Astrocyte (in vitro differentiated cells and primary cell): ENCODE data around the gene B3GALNT1. TPM values are rescaled to one million over a fixed set of nuclear protein-coding genes. Genes with fewer than 3 reads are reported as not detected.
A peak's percentile ranks its signal among the peaks of the same experiment; 100 is the strongest.

Experiments used
- DNase-seq: peaks from one replicate; pipeline ENCODE4 v3.0.0-alpha.2; 2010; ENCODE audit warnings: low read depth
- FAIRE-seq: peaks from 2 replicates; lab custom pipeline; 2011; peaks lifted over from hg19 to GRCh38; lab: Jason Lieb, UNC
- H2AFZ ChIP-seq: 2 replicates; pipeline ENCODE4 v1.6.0; 2012; ENCODE audit warnings: low read depth, low read length, inconsistent platforms
- H3K27ac ChIP-seq: 2 replicates; pipeline ENCODE4 v1.5.1; 2011; ENCODE audit warnings: low read depth, low read length, inconsistent platforms
- H3K27me3 ChIP-seq: 2 replicates; pipeline ENCODE4 v1.6.0; 2011; ENCODE audit warnings: low read length, inconsistent platforms; ENCODE audit not compliant: insufficient read depth
- H3K36me3 ChIP-seq: 2 replicates; pipeline ENCODE4 v1.5.1; 2011; ENCODE audit warnings: low read length, inconsistent platforms; ENCODE audit not compliant: insufficient read depth
- H3K4me1 ChIP-seq: 2 replicates; pipeline ENCODE4 v1.5.1; 2011; ENCODE audit warnings: low read length, inconsistent platforms; ENCODE audit not compliant: insufficient read depth
- H3K4me2 ChIP-seq: 2 replicates; pipeline ENCODE4 v1.6.0; 2012; ENCODE audit warnings: low read length, inconsistent platforms
- H3K4me3 ChIP-seq: 2 replicates; pipeline ENCODE4 v1.5.1; 2011; ENCODE audit warnings: low read depth, mild to moderate bottlenecking, low read length, inconsistent platforms; ENCODE audit not compliant: insufficient read depth
- H3K79me2 ChIP-seq: 2 replicates; pipeline ENCODE4 v1.6.0; 2012; ENCODE audit warnings: mild to moderate bottlenecking, low read length, inconsistent platforms; ENCODE audit not compliant: insufficient read depth
- H3K9ac ChIP-seq: 2 replicates; pipeline ENCODE4 v1.6.0; 2012; ENCODE audit warnings: mild to moderate bottlenecking, low read length, inconsistent platforms
- H3K9me3 ChIP-seq: 2 replicates; pipeline ENCODE4 v1.5.1; 2012; ENCODE audit warnings: low read depth, mild to moderate bottlenecking, low read length, inconsistent platforms; ENCODE audit not compliant: insufficient read depth
- H4K20me1 ChIP-seq: 2 replicates; pipeline ENCODE4 v1.6.0; 2012; ENCODE audit warnings: low read length, inconsistent platforms; ENCODE audit not compliant: insufficient read depth
- H3K27ac Mint-ChIP-seq: one replicate; pipeline ENCODE4 v1.8.0; 2021; ENCODE audit warnings: mild to moderate bottlenecking, mixed read lengths; ENCODE audit not compliant: unreplicated experiment
- H3K27me3 Mint-ChIP-seq: one replicate; pipeline ENCODE4 v1.8.0; 2021; ENCODE audit warnings: low read depth, mixed read lengths; ENCODE audit not compliant: unreplicated experiment
- H3K36me3 Mint-ChIP-seq: one replicate; pipeline ENCODE4 v1.8.0; 2021; ENCODE audit warnings: low read depth, mixed read lengths; ENCODE audit not compliant: unreplicated experiment
- H3K4me1 Mint-ChIP-seq: one replicate; pipeline ENCODE4 v1.8.0; 2021; ENCODE audit warnings: low read depth, mixed read lengths; ENCODE audit not compliant: unreplicated experiment
- H3K4me3 Mint-ChIP-seq: one replicate; pipeline ENCODE4 v1.8.0; 2021; ENCODE audit warnings: mild to moderate bottlenecking, moderate library complexity, mixed read lengths; ENCODE audit not compliant: unreplicated experiment
- H3K9me3 Mint-ChIP-seq: one replicate; pipeline ENCODE4 v1.8.0; 2021; ENCODE audit warnings: mild to moderate bottlenecking, mixed read lengths; ENCODE audit not compliant: unreplicated experiment
- EZH2 ChIP-seq: IDR thresholded peaks from 2 replicates; pipeline ENCODE4 v1.6.1; 2012; ENCODE audit warnings: mild to moderate bottlenecking, low read length, inconsistent platforms; ENCODE audit not compliant: insufficient read depth
- total RNA-seq: library from RNA; stranded (reverse); gene quantifications from 2 replicates; pipeline ENCODE4 v1.2.1, GENCODE V29; 2021
- TF ChIP-seq, protein P1 (sequence below): IDR thresholded peaks from 2 replicates; pipeline ENCODE4 v1.5.1; 2011; ENCODE audit warnings: low read depth, mild to moderate bottlenecking, inconsistent platforms, low read length, moderate library complexity; ENCODE audit not compliant: insufficient read depth

B3GALNT1 gene
- total RNA-seq, 1 donor from 2014 or later, result 12.8 TPM

DNA sequence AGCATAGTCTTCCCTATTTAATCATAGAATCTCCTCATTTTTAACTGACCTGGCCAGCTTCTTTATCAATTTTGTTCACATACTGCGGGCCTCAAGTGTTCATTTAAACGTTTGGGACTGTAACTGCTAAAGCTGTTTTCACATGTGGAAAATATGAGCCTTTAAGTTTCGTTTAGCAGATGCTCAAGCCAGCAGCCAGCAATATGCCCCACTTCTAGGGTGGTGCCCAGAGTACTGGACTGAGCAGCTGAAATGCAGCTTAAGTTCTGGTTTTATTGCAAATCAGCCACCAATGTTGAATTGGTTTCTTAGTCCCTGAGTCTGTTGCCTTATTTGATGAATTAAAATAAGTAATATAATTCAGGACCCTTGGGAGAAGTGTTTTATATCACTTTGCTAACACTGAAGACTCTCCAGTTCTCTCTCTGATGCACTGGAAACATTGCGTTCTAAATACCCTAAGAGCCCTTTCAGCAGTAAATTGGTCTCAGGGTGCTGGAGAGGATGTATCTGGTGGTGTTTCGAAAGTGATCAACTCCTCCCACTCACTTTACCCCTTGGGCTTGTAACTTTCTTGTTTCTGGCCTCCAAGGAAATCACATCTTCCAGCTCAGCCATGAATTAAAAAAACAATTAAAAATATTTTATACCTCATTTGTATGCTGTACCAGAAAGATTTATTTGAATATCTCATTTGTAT, 61.7 kb downstream of the B3GALNT1 start:
- FAIRE-seq, result no peak
- no peak overlapping the region for H3K4me3 Mint-ChIP-seq
- Histone ChIP-seq H3K36me3 (no peaks in the 10 kb centered on the region), H3K4me3 (no peak overlapping the region), H3K9me3 (no peaks in the 10 kb centered on the region), H3K79me2 (no peaks in the 10 kb centered on the region), H3K27me3 (no peaks in the 10 kb centered on the region), H2AFZ (no peak overlapping the region), H3K9ac (no peak overlapping the region), H3K4me2 (no peak overlapping the region), H3K27ac (no peak overlapping the region), H3K4me1 (peaks cover 10% of the 10 kb centered on the region), H4K20me1 (no peaks in the 10 kb centered on the region)
- peaks cover 8% of the 10 kb centered on the region for H3K4me1 Mint-ChIP-seq
- H3K9me3 Mint-ChIP-seq, result peaks cover 2% of the 10 kb centered on the region
- no peaks in the 10 kb centered on the region for H3K36me3 Mint-ChIP-seq
- DNase-seq, result no peak
- no peak for TF ChIP-seq EZH2
- TF ChIP-seq, protein P1, sequence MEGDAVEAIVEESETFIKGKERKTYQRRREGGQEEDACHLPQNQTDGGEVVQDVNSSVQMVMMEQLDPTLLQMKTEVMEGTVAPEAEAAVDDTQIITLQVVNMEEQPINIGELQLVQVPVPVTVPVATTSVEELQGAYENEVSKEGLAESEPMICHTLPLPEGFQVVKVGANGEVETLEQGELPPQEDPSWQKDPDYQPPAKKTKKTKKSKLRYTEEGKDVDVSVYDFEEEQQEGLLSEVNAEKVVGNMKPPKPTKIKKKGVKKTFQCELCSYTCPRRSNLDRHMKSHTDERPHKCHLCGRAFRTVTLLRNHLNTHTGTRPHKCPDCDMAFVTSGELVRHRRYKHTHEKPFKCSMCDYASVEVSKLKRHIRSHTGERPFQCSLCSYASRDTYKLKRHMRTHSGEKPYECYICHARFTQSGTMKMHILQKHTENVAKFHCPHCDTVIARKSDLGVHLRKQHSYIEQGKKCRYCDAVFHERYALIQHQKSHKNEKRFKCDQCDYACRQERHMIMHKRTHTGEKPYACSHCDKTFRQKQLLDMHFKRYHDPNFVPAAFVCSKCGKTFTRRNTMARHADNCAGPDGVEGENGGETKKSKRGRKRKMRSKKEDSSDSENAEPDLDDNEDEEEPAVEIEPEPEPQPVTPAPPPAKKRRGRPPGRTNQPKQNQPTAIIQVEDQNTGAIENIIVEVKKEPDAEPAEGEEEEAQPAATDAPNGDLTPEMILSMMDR, result no peak
- no peak overlapping the region for H3K27ac Mint-ChIP-seq
- no peaks in the 10 kb centered on the region for H3K27me3 Mint-ChIP-seq

DNA sequence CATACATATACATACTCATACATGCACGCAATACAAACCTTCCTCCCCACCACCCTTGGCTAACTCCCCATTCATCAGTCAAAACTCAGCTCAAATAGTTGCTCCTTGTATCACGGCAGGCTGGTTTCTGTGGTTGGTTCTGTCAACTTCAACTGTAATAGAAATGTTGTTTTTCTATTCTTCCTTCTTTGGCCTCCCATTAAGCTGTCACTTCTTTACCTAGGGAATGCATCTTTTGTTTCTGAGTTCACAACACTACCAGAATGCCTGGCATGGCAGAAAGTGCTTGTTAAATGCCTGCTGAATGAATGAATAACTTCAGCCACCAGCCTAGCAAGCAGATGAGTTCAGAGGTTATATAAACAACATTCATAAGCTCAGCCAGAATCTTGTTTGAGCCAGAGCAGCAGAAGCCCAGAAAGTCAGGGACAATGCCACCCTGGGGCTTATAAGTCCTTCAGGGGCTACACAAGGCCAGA, 63.1 kb downstream of the B3GALNT1 start:
- Histone ChIP-seq H2AFZ (no peak overlapping the region), H3K79me2 (no peaks in the 10 kb centered on the region), H3K9me3 (no peaks in the 10 kb centered on the region), H3K36me3 (no peaks in the 10 kb centered on the region), H4K20me1 (no peaks in the 10 kb centered on the region), H3K4me2 (peak overlapping the region; percentile 31), H3K4me1 (peaks cover 10% of the 10 kb centered on the region), H3K9ac (no peak overlapping the region), H3K27ac (peak overlapping the region; percentile 61), H3K4me3 (no peak overlapping the region), H3K27me3 (no peaks in the 10 kb centered on the region)
- H3K4me1 Mint-ChIP-seq, result peaks cover 8% of the 10 kb centered on the region
- H3K9me3 Mint-ChIP-seq, result no peaks in the 10 kb centered on the region
- peak overlapping the region; percentile 10 for H3K27ac Mint-ChIP-seq
- peak; percentile 86 for DNase-seq
- H3K36me3 Mint-ChIP-seq, result no peaks in the 10 kb centered on the region
- H3K4me3 Mint-ChIP-seq, result no peak overlapping the region
- TF ChIP-seq EZH2, result no peak
- TF ChIP-seq, protein P1, result no peak
- no peak for FAIRE-seq
- H3K27me3 Mint-ChIP-seq, result no peaks in the 10 kb centered on the region

DNA sequence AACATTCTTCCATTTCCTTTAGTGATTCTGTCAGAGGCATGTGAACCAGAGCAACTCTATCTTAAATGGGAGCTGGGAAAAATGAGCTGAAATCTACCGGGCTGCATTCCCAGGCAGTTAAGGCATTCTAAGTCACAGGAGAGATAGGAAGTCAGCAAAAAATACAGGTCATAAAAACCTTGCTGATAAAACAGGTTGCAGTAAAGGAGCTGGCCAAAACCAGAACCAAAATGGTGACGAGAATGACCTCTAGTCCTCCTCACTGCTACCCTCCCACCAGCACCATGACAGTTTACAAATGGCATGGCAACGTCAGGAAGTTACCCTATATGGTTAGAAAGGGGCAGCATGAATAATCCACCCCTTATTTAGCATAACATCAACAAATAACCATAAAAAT, 66.4 kb downstream of the B3GALNT1 start:
- H3K9me3 ChIP-seq, result no peaks in the 10 kb centered on the region
- H3K4me3 ChIP-seq, result no peak overlapping the region
- TF ChIP-seq EZH2, result no peak
- TF ChIP-seq, protein P1, result no peak
- Mint-ChIP-seq H3K27ac (no peak overlapping the region), H3K27me3 (no peaks in the 10 kb centered on the region), H3K4me1 (peaks cover 17% of the 10 kb centered on the region), H3K9me3 (peaks cover 2% of the 10 kb centered on the region), H3K36me3 (peaks cover 1% of the 10 kb centered on the region), H3K4me3 (no peak overlapping the region)
- H3K9ac ChIP-seq, result no peak overlapping the region
- H3K27me3 ChIP-seq, result no peaks in the 10 kb centered on the region
- H3K36me3 ChIP-seq, result no peaks in the 10 kb centered on the region
- DNase-seq (peak; percentile 84), FAIRE-seq (no peak)
- H3K79me2 ChIP-seq, result no peaks in the 10 kb centered on the region
- H3K4me1 ChIP-seq, result peaks cover 14% of the 10 kb centered on the region
- peak overlapping the region; percentile 26 for H3K27ac ChIP-seq
- no peak overlapping the region for H2AFZ ChIP-seq
- no peaks in the 10 kb centered on the region for H4K20me1 ChIP-seq
- no peak overlapping the region for H3K4me2 ChIP-seq
